Measurements from ENCODE around the gene DDX55.

- TF ChIP-seq CTCF (IDR thresholded peaks at IDR 0.05) (no peak), ZFX (IDR thresholded peaks at IDR 0.05; ENCODE audit: borderline replicate concordance) (no peak)
Measured at GRCh38 chr12:123659996-123660727, 58.3 kb downstream of the DDX55 start.
